ENCODE data around the gene PDGFD. TPM values are rescaled to one million over a fixed set of nuclear protein-coding genes. Genes with fewer than 3 reads are reported as not detected.

Gene PDGFD
- polyA plus RNA-seq, 1 donor = 18.1 TPM

- no peak for DNase-seq
- Histone ChIP-seq H3K27me3 (ENCODE audit: control insufficient read depth, insufficient read depth, low read length) (no peaks in the 10 kb centered on the region), H3K4me3 (ENCODE audit: low read length) (no peak overlapping the region), H3K4me1 (ENCODE audit: control insufficient read depth, insufficient read depth, low read length) (no peaks in the 10 kb centered on the region), H3K36me3 (ENCODE audit: control insufficient read depth, insufficient read depth, low read length) (no peaks in the 10 kb centered on the region), H3K9me3 (ENCODE audit: control insufficient read depth, low read depth, low read length) (no peaks in the 10 kb centered on the region), H3K27ac (ENCODE audit: low read length) (no peak overlapping the region)
These were observed 199.6 kb downstream of the PDGFD start for GRCh38 chr11:103964390-103964789.

DNA sequence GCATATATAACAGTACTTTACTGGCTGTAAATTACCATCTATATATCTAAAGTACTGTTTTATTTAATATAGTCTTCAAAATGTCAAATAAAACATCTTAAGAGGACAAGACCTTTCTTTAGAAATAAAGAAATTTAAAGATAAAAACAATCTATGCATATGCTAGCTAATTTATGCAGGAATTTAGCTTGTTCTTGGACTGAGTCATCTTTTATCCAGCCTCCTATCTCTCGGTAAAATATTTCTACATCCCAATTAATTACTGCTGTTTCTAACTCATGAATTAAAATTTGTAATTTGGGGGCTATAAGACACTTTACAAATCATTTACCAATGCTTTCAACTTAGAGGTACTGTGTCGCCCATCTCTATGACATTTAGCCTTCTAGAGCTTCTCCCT lies 200.3 kb downstream of the PDGFD start:
- no peaks in the 10 kb centered on the region for H3K36me3 ChIP-seq (ENCODE audit: control insufficient read depth, insufficient read depth, low read length)
- H3K9me3 ChIP-seq (ENCODE audit: control insufficient read depth, low read depth, low read length) = no peaks in the 10 kb centered on the region
- no peak overlapping the region for H3K27ac ChIP-seq (ENCODE audit: low read length)
- DNase-seq = no peak
- 60% methylated on average over 1 of the region's 2 CpGs for WGBS (ENCODE audit: insufficient coverage, low lambda C conversion rate)
- no peak overlapping the region for H3K4me3 ChIP-seq (ENCODE audit: low read length)
- H3K27me3 ChIP-seq (ENCODE audit: control insufficient read depth, insufficient read depth, low read length) = no peaks in the 10 kb centered on the region
- H3K4me1 ChIP-seq (ENCODE audit: control insufficient read depth, insufficient read depth, low read length) = no peaks in the 10 kb centered on the region

DNA sequence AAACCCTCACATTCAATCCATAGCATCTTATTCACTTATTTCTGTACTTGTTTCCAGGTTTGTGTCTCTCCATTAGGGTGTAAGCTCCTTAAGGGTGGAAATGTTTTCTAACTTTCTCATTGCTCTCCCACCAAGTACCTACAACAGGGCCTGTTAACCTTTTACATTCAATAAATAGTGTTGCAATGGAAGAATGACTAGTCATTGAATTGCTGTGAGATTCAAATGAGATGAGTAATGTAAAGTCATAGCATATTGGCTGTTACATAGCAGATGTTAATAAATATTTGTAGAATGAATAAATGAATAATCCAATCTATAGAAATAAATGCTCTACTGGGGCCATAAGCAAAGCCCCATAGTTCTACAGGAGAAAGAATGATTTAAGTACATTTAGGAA lies 202.9 kb downstream of the PDGFD start:
- no peak for DNase-seq

DNA sequence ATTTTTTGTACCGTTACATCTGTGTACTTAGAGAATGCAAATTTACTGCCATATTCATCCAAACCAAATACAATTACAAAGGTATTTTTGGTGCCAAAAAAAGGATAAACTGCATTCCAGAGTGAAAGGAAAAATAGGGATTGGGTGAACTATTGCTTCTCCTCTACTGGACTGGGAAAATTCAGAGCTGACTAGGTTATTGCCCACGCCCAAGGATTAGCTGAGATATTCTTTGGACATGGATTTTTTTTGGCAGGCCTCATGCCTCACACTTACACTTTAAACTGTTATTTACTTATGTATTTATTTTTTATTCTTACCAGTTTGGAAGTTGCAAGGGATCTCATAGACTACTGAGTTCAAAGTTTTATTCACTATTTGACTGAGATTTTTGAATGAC lies 203.8 kb downstream of the PDGFD start:
- H3K9me3 ChIP-seq (ENCODE audit: control insufficient read depth, low read depth, low read length) = no peaks in the 10 kb centered on the region
- 100% methylated on average over 1 of the region's 2 CpGs for WGBS (ENCODE audit: insufficient coverage, low lambda C conversion rate)
- no peak for DNase-seq
- no peak overlapping the region for H3K27ac ChIP-seq (ENCODE audit: low read length)
- no peaks in the 10 kb centered on the region for H3K27me3 ChIP-seq (ENCODE audit: control insufficient read depth, insufficient read depth, low read length)
- no peak overlapping the region for H3K4me3 ChIP-seq (ENCODE audit: low read length)
- no peaks in the 10 kb centered on the region for H3K36me3 ChIP-seq (ENCODE audit: control insufficient read depth, insufficient read depth, low read length)
- no peaks in the 10 kb centered on the region for H3K4me1 ChIP-seq (ENCODE audit: control insufficient read depth, insufficient read depth, low read length)

More for the DNA sequence above, 202.9 kb downstream of the PDGFD start:
- Histone ChIP-seq H3K4me3 (ENCODE audit: low read length) (no peak overlapping the region), H3K36me3 (ENCODE audit: control insufficient read depth, insufficient read depth, low read length) (no peaks in the 10 kb centered on the region), H3K27ac (ENCODE audit: low read length) (peak overlapping the region; percentile 30), H3K27me3 (ENCODE audit: control insufficient read depth, insufficient read depth, low read length) (no peaks in the 10 kb centered on the region), H3K4me1 (ENCODE audit: control insufficient read depth, insufficient read depth, low read length) (no peaks in the 10 kb centered on the region), H3K9me3 (ENCODE audit: control insufficient read depth, low read depth, low read length) (no peaks in the 10 kb centered on the region)

GRCh38 chr11:103959279-103959942 lies 204.5 kb downstream of the PDGFD start:
- H3K36me3 ChIP-seq (ENCODE audit: control insufficient read depth, insufficient read depth, low read length) = no peaks in the 10 kb centered on the region
- 64% methylated on average over 2 of the region's 3 CpGs for WGBS (ENCODE audit: insufficient coverage, low lambda C conversion rate)
- no peaks in the 10 kb centered on the region for H3K9me3 ChIP-seq (ENCODE audit: control insufficient read depth, low read depth, low read length)
- no peaks in the 10 kb centered on the region for H3K27me3 ChIP-seq (ENCODE audit: control insufficient read depth, insufficient read depth, low read length)
- H3K27ac ChIP-seq (ENCODE audit: low read length) = peak overlapping the region; percentile 33
- H3K4me3 ChIP-seq (ENCODE audit: low read length) = no peak overlapping the region
- H3K4me1 ChIP-seq (ENCODE audit: control insufficient read depth, insufficient read depth, low read length) = no peaks in the 10 kb centered on the region
- DNase-seq = peak; percentile 23 to 36

- Histone ChIP-seq H3K27me3 (ENCODE audit: control insufficient read depth, insufficient read depth, low read length) (no peaks in the 10 kb centered on the region), H3K4me1 (ENCODE audit: control insufficient read depth, insufficient read depth, low read length) (no peaks in the 10 kb centered on the region), H3K36me3 (ENCODE audit: control insufficient read depth, insufficient read depth, low read length) (no peaks in the 10 kb centered on the region), H3K9me3 (ENCODE audit: control insufficient read depth, low read depth, low read length) (no peaks in the 10 kb centered on the region), H3K27ac (ENCODE audit: low read length) (peak overlapping the region; percentile 33), H3K4me3 (ENCODE audit: low read length) (no peak overlapping the region)
- 83% methylated on average over 1 of the region's 5 CpGs for WGBS (ENCODE audit: insufficient coverage, low lambda C conversion rate)
- DNase-seq = no peak
These were observed 205.3 kb downstream of the PDGFD start for GRCh38 chr11:103958475-103959215.

- Histone ChIP-seq H3K27me3 (ENCODE audit: control insufficient read depth, insufficient read depth, low read length) (no peaks in the 10 kb centered on the region), H3K9me3 (ENCODE audit: control insufficient read depth, low read depth, low read length) (no peaks in the 10 kb centered on the region), H3K36me3 (ENCODE audit: control insufficient read depth, insufficient read depth, low read length) (no peaks in the 10 kb centered on the region), H3K27ac (ENCODE audit: low read length) (no peak overlapping the region), H3K4me1 (ENCODE audit: control insufficient read depth, insufficient read depth, low read length) (no peaks in the 10 kb centered on the region), H3K4me3 (ENCODE audit: low read length) (no peak overlapping the region)
- DNase-seq = no peak
- WGBS (ENCODE audit: insufficient coverage, low lambda C conversion rate) = no CpG with 5 or more reads among the region's 5 CpGs
These were observed 210.0 kb downstream of the PDGFD start for GRCh38 chr11:103953797-103954486.

DNA sequence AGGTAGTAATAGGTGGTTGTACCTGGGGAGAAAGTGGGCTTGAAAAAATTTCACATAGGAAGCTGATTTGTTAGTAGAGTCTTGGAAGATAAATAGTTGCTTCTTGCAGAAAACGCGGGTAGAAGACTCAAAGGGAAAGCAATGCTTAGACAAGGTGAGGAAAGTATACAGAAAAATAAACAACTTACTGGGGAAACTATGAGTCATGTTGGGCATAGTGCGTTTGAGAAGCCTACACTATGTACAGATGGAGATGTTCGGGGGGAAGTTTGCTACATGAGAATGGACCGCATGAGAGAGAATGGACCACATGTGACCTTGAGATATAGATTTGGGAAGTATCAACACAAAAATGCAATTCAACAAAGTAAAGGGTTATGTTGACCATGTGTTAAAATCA lies 214.2 kb downstream of the PDGFD start:
- Histone ChIP-seq H3K36me3 (ENCODE audit: control insufficient read depth, insufficient read depth, low read length) (no peaks in the 10 kb centered on the region), H3K27ac (ENCODE audit: low read length) (no peak overlapping the region), H3K27me3 (ENCODE audit: control insufficient read depth, insufficient read depth, low read length) (no peaks in the 10 kb centered on the region), H3K4me3 (ENCODE audit: low read length) (no peak overlapping the region), H3K9me3 (ENCODE audit: control insufficient read depth, low read depth, low read length) (no peaks in the 10 kb centered on the region), H3K4me1 (ENCODE audit: control insufficient read depth, insufficient read depth, low read length) (peaks cover 33% of the 10 kb centered on the region)
- DNase-seq = no peak
- WGBS (ENCODE audit: insufficient coverage, low lambda C conversion rate) = 100% methylated on average over 3 of the region's 5 CpGs

DNA sequence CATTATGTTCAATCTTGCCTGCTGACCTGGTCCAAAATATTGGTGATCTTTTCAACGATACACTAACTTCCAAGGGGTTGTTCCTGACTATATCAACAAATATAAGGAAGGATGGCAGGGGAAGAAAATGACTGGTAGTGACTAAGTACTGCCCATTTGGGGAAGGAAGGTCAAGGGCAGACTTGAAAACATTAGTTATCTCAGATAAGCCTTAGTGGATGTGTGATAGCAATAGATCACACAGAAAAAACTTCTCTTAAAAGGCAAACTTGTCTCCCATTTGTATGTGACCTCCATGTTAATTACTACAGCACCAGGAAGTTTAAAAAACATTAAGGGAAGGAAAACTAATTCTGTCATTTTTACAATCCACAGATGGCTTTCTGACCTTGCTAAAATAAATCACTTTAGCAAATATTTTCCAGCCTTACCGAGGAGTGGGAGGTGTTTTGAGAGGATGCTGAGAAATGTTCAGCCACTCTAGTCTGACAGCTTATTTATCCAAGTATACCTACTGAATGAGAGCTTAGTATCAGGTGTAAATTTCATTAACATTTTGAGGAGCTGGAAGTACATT lies 215.7 kb downstream of the PDGFD start:
- Histone ChIP-seq H3K9me3 (ENCODE audit: control insufficient read depth, low read depth, low read length) (no peaks in the 10 kb centered on the region), H3K27me3 (ENCODE audit: control insufficient read depth, insufficient read depth, low read length) (no peaks in the 10 kb centered on the region), H3K4me3 (ENCODE audit: low read length) (no peak overlapping the region), H3K4me1 (ENCODE audit: control insufficient read depth, insufficient read depth, low read length) (peaks cover 38% of the 10 kb centered on the region), H3K36me3 (ENCODE audit: control insufficient read depth, insufficient read depth, low read length) (no peaks in the 10 kb centered on the region), H3K27ac (ENCODE audit: low read length) (peak overlapping the region; percentile 55)
- WGBS (ENCODE audit: insufficient coverage, low lambda C conversion rate) = 71% methylated on average over 1 of the region's 2 CpGs
- DNase-seq = no peak

DNA sequence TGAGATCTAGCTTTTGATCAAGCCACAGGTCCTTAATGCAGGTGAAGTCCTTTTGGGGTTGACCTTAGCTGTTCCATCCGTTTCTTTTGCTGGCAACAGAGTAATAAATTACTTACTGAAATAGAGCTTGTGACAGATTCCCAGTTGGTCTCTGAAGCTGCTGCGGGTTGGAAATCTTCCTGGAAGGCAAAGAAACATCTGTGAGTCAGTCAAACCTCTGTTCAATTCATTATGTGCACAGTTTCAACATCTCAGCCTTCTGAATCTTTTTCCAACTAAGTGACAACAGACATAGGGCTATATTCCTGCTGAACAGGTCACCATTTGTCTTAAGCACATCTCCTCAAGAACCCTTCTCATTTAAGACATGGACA lies 216.4 kb downstream of the PDGFD start:
- Histone ChIP-seq H3K9me3 (ENCODE audit: control insufficient read depth, low read depth, low read length) (no peaks in the 10 kb centered on the region), H3K27me3 (ENCODE audit: control insufficient read depth, insufficient read depth, low read length) (no peaks in the 10 kb centered on the region), H3K36me3 (ENCODE audit: control insufficient read depth, insufficient read depth, low read length) (no peaks in the 10 kb centered on the region), H3K4me1 (ENCODE audit: control insufficient read depth, insufficient read depth, low read length) (peaks cover 38% of the 10 kb centered on the region), H3K27ac (ENCODE audit: low read length) (peak overlapping the region; percentile 55), H3K4me3 (ENCODE audit: low read length) (no peak overlapping the region)
- WGBS (ENCODE audit: insufficient coverage, low lambda C conversion rate) = no CpG with 5 or more reads among the region's 2 CpGs
- no peak for DNase-seq

Measured in large intestine (tissue), 3 donors.